H1 (cell line): ENCODE results near the gene MED12L. TPM values are rescaled to one million over a fixed set of nuclear protein-coding genes. Genes with fewer than 3 reads are reported as not detected.

ENCODE experiments used
- ATF2 ChIP-seq: IDR thresholded peaks from 2 replicates; pipeline ENCODE4 v1.6.1; 2012; ENCODE audit warnings: low read length, inconsistent platforms
- CTCF ChIP-seq, 3 experiments: IDR thresholded peaks; 1 replicate in 2 of 3; 2 replicates in 1 of 3; pipeline versions ENCODE4 v1.5.1 to v1.6.1; 2011; ENCODE audit warnings: low read length in 3 of 3, mild to moderate bottlenecking in 3 of 3, inconsistent platforms in 2 of 3, low read depth in 1 of 3, moderate library complexity in 1 of 3; ENCODE audit not compliant: insufficient read depth in 1 of 3; ENCODE audit errors: control extremely low read depth in 1 of 3
- JUN ChIP-seq: IDR thresholded peaks from 2 replicates; pipeline ENCODE4 v1.6.1; 2011; ENCODE audit warnings: low read depth, mild to moderate bottlenecking, improper control_type of control experiment, low read length
- KDM4A ChIP-seq: IDR thresholded peaks from one replicate; pipeline ENCODE4 v1.7.1; 2012; ENCODE audit warnings: low read depth, mild to moderate bottlenecking, moderate library complexity, low read length, inconsistent platforms; ENCODE audit not compliant: severe bottlenecking
- NANOG ChIP-seq: IDR thresholded peaks from 2 replicates; pipeline ENCODE4 v1.6.1; 2011; ENCODE audit warnings: low read length, low read depth, mild to moderate bottlenecking, inconsistent platforms; ENCODE audit not compliant: insufficient read depth, poor library complexity, severe bottlenecking
- POLR2A ChIP-seq, 2 experiments: IDR thresholded peaks; 1 replicate in 1 of 2; 2 replicates in 1 of 2; pipeline ENCODE4 v1.6.1; 2011; ENCODE audit warnings: low read depth in 2 of 2, low read length in 2 of 2, mild to moderate bottlenecking in 2 of 2; ENCODE audit errors: control extremely low read depth in 1 of 2
- RBBP5 ChIP-seq: IDR thresholded peaks from 2 replicates; pipeline ENCODE4 v1.7.1; 2012; ENCODE audit warnings: low read depth, mild to moderate bottlenecking, inconsistent platforms, low read length, moderate library complexity, borderline replicate concordance
- SIN3A ChIP-seq, 2 experiments: IDR thresholded peaks in 1 of 2; conservative IDR thresholded peaks in 1 of 2; 2 replicates each; pipeline ENCODE4 v1.6.1; 2011 to 2012; ENCODE audit warnings: low read length in 2 of 2, improper control_type of control experiment in 1 of 2, low read depth in 1 of 2, mild to moderate bottlenecking in 1 of 2
- SP4 ChIP-seq: IDR thresholded peaks from 2 replicates; pipeline ENCODE4 v1.6.1; 2012; ENCODE audit warnings: low read length, inconsistent platforms
- SRF ChIP-seq: IDR thresholded peaks from 2 replicates; pipeline ENCODE4 v1.6.1; 2011; ENCODE audit warnings: mild to moderate bottlenecking, low read depth, low read length, moderate library complexity
- SUZ12 ChIP-seq: fragments of 200-600 bp; sonication (generic); IDR thresholded peaks from 2 replicates; pipeline ENCODE4 v1.6.1; 2012; ENCODE audit warnings: mild to moderate bottlenecking, inconsistent platforms, low read length, moderate library complexity, mixed read lengths
- TAF1 ChIP-seq: IDR thresholded peaks from 2 replicates; pipeline ENCODE4 v1.6.1; 2011; ENCODE audit warnings: mild to moderate bottlenecking, low read depth, low read length
- TAF7 ChIP-seq: optimal IDR thresholded peaks from 2 replicates; pipeline ENCODE3; 2011; ENCODE audit warnings: low read depth, mild to moderate bottlenecking, inconsistent platforms, low read length, moderate library complexity, borderline replicate concordance
- TBP ChIP-seq: IDR thresholded peaks from 2 replicates; pipeline ENCODE4 v1.6.1; 2011; ENCODE audit warnings: low read depth, low read length, improper control_type of control experiment
- YY1 ChIP-seq: IDR thresholded peaks from 2 replicates; pipeline ENCODE4 v1.6.1; 2011; ENCODE audit warnings: low read depth, mild to moderate bottlenecking, low read length
- polyA plus RNA-seq, 7 experiments: library from polyadenylated mRNA; depleted of rRNA in 3 of 7; stranded (reverse) in 5 of 7; unstranded in 2 of 7; fragments of >200 nt in 5 of 7; fragments of 200-250 nt in 2 of 7; gene quantifications; 1 replicate in 5 of 7; 2 replicates in 1 of 7; 4 replicates in 1 of 7; pipeline versions ENCODE4 v1.2.1 to v1.2.3, GENCODE V29; 2011 to 2013; ENCODE audit warnings: missing spikeins in 2 of 7, mixed read lengths in 2 of 7
- total RNA-seq: library from RNA; stranded (reverse); fragmentation: NEBNext Ultra II Directional; extraction: Animal tissue kit (Norgen Biotek cat#: 25700); gene quantifications from 2 replicates; pipeline ENCODE4 v1.2.1, GENCODE V29; 2021

MED12L gene
- total and polyA plus RNA-seq, 2 of the 8 experiments (the other 6 are each of a cell fraction or from before 2014, with no cell fraction given), result 3.6 to 26.2 TPM

GRCh38 chr3:151086484-151087456 lies 1.3 kb downstream of the MED12L start (continued):
- peak; percentile 58; the same call in 1 of the 2 replicates for TF ChIP-seq SUZ12
- peak; percentile 87 for TF ChIP-seq RBBP5
- peak; percentile 94 for TF ChIP-seq KDM4A
- TF ChIP-seq TAF7, result peak; percentile 61
- peak; percentile 39 to 47 (median 41) for TF ChIP-seq CTCF (IDR thresholded peaks at IDR 0.05; ENCODE audit: control extremely low read depth in 1 of 3, insufficient read depth in 1 of 3, low read depth in 1 of 3, low read length in 3 of 3)
- no peak for TF ChIP-seq SRF
- no peak for TF ChIP-seq SP4
- TF ChIP-seq SIN3A (conservative IDR thresholded peaks at IDR 0.05 in 1 of 2, IDR thresholded peaks at IDR 0.05 in 1 of 2; ENCODE audit: low read depth in 1 of 2, low read length in 2 of 2), result 0 out of 4 replicates have a peak, but pooled peaks of 1 of the 2 experiments have one; percentile 58
- peak; percentile 72 for TF ChIP-seq TBP
- TF ChIP-seq NANOG, result no peak
- peak; percentile 53 for TF ChIP-seq TAF1
- no peak for TF ChIP-seq JUN
- no peak for TF ChIP-seq ATF2
- peak in 1 of 2 experiments; percentile 62; a peak in 2 of 3 replicates for TF ChIP-seq POLR2A (IDR thresholded peaks at IDR 0.05; ENCODE audit: control extremely low read depth in 1 of 2, low read depth in 2 of 2, low read length in 2 of 2)
- peak; percentile 87 for TF ChIP-seq YY1
